ENCODE data around the gene GUCY1A1.
A peak's percentile ranks its signal among the peaks of the same experiment; 100 is the strongest.

GUCY1A1 gene

DNA sequence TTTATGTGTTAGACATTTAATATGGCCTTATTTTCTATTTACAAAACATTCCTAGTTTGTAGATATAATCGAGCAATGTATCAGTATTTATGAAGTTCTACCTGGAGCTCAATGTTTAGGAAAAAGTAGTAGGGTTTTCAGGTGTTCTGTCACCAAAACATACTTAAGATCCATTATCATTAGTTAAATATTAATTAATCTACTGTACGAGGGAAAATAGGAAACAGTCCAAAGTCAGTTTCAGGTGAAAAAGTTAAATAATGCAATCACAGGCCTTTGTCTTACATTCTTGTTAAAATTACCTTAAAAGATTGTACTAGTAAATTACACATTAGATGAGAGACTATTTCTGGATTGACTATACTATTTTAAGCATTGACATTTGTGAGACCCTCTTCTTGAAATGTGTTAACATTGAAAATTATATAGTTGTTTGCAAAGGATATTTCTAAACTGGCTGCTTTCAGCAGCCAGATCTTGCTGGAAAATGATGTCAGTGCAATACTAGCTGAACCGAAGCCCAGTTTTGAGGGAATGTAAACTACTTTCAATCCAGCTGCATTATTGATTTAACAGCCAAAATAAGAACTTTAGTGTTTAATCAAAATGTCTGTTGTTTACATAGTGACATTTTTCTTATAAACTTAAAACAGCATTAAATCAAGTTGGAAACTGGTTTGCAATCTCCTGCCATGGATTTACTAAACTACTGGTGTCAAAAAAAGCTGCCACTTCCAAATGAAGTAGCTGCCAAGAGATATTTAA is 111.5 kb downstream of the GUCY1A1 start:
- peak; percentile 75 for DNase-seq (ENCODE audit: low read depth)

DNA sequence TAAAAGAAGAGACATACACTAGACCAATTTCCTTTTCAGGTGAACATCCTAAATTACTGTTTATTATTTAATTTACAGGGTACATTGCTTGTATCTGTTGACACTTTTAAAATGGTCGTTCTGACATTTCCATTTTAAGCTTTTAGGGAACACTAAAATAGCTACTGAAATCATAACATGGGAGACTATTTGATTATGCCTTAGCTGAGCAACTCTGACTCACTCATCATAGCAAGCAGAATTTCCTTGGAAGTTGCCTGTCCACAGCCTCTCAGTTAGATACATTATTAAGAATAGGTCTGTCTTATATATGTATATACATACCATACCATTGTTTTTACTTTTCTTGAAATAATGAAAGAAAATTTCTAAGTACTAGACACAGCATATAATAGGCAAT is 114.1 kb downstream of the GUCY1A1 start:
- DNase-seq (ENCODE audit: low read depth) = no peak

DNA sequence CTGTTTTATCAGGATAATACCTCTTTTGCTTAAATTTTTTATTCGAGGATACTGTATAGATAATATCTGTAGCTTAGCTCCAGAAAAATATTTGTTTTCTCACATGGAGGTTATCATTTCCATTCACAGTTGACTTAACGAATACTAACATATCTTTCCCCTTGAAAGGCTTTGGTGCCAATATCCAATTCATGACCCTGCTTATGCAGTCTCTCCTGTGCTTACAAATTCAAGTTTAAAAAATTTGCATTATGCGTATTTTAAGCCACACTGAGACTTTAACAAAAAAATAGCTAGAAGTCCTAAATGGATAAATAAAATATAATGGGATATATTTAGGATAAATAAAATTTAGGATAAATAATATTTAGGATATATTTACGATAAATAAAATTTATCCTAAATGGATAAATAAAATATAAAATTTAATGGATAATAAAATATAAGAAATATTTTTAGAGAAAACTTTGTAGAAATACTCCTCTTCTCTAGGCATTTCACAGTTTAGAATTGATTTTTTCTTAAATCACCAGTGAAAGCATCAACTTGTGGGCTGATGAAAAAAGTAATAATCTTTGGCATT is 114.7 kb downstream of the GUCY1A1 start:
- DNase-seq (ENCODE audit: low read depth) = no peak
